Astrocyte of the spinal cord (primary cell): ENCODE data around the gene ARHGEF19.

Source experiments
- DNase-seq: peaks from one replicate; pipeline ENCODE4 v3.0.0; 2011; ENCODE audit warnings: low read depth, low spot score
- H3K4me3 ChIP-seq: 2 replicates; pipeline ENCODE4 v1.5.1; 2011; ENCODE audit warnings: low read depth, mild to moderate bottlenecking, low read length, moderate library complexity
- CTCF ChIP-seq: IDR thresholded peaks from 2 replicates; pipeline ENCODE4 v1.5.1; 2012; ENCODE audit warnings: low read depth, mild to moderate bottlenecking, low read length, inconsistent platforms
- in situ Hi-C: cut with HindIII; loops from 2 replicates; pipeline ENCODE4 v1.10.0; 2017; ENCODE audit warnings: low sequenced_read_pairs

Gene ARHGEF19

GRCh38 chr1:16231331-16232315 lies 19.2 kb upstream of the ARHGEF19 start:
- no peak overlapping the region for H3K4me3 ChIP-seq
- DNase-seq: no peak
- in situ Hi-C loops: no loop called here
- no peak for TF ChIP-seq CTCF

GRCh38 chr1:16230744-16231143 lies 18.3 kb upstream of the ARHGEF19 start:
- in situ Hi-C loops: no loop called here
- H3K4me3 ChIP-seq: no peak overlapping the region
- DNase-seq: no peak
- no peak for TF ChIP-seq CTCF

GRCh38 chr1:16229976-16230740 lies 17.7 kb upstream of the ARHGEF19 start:
- no peak overlapping the region for H3K4me3 ChIP-seq
- no peak for DNase-seq
- in situ Hi-C loops: no loop called here
- no peak for TF ChIP-seq CTCF

- peak overlapping the region; percentile 10 for H3K4me3 ChIP-seq
- TF ChIP-seq CTCF: no peak
- no peak for DNase-seq
- in situ Hi-C loops: no loop called here
Observed at GRCh38 chr1:16226490-16227179, 14.2 kb upstream of the ARHGEF19 start.

- no peak for DNase-seq
Observed at GRCh38 chr1:16226129-16226489, 13.7 kb upstream of the ARHGEF19 start.

More at GRCh38 chr1:16226129-16226489, 13.7 kb upstream of the ARHGEF19 start:
- in situ Hi-C loops: no loop called here
- no peak overlapping the region for H3K4me3 ChIP-seq
- no peak for TF ChIP-seq CTCF
